GM12891 (cell line): ENCODE results near the gene PLPPR1.

ENCODE experiments used
- DNase-seq: peaks from one replicate; pipeline ENCODE4 v3.0.0; 2011; ENCODE audit warnings: low spot score; ENCODE audit not compliant: insufficient read length
- FAIRE-seq: peaks from 2 replicates; lab custom pipeline; 2011; peaks lifted over from hg19 to GRCh38; lab: Jason Lieb, UNC
- PAX5 ChIP-seq: IDR thresholded peaks from 2 replicates; pipeline ENCODE4 v1.6.1; 2011; ENCODE audit warnings: low read length, moderate library complexity, mild to moderate bottlenecking; ENCODE audit not compliant: insufficient read depth, severe bottlenecking
- POLR2A ChIP-seq: IDR thresholded peaks from 2 replicates; pipeline ENCODE4 v1.6.1; 2011; ENCODE audit warnings: low read depth, low read length, control low read depth
- POLR2AphosphoS5 ChIP-seq: IDR thresholded peaks from 2 replicates; pipeline ENCODE4 v1.6.1; 2011; ENCODE audit warnings: low read depth, low read length, control low read depth
- POU2F2 ChIP-seq: IDR thresholded peaks from 2 replicates; pipeline ENCODE4 v1.6.1; 2011; ENCODE audit warnings: low read depth, mild to moderate bottlenecking, control low read depth, low read length, moderate library complexity
- SPI1 ChIP-seq: IDR thresholded peaks from 2 replicates; pipeline ENCODE4 v1.6.1; 2011; ENCODE audit warnings: low read depth, low read length, control low read depth
- TAF1 ChIP-seq: IDR thresholded peaks from 2 replicates; pipeline ENCODE4 v1.6.1; 2011; ENCODE audit warnings: low read depth, low read length, control low read depth

PLPPR1 gene

DNA sequence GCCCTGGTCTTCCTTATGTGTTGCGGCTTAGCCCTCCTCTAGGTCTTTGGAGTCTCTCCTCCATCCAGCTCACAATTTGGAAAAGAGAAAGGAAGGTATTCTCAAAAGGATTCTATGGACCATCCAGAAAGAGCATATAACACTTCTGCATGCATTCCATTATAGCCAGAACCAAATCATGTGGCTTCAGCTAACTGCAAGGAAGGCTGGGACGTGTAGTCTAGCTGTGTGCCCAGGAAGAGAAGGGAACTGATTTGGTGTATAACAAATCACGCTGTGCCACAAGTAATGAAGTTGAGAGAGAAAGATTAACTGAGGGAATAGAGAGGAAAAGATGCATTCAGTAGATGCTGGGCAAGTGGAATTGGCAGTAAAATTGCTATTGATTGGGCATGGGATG is 43.7 kb downstream of the PLPPR1 start:
- DNase-seq (no peak), FAIRE-seq (no peak)
- no peak for TF ChIP-seq POU2F2
- no peak for TF ChIP-seq PAX5
- TF ChIP-seq POLR2AphosphoS5 = no peak
- no peak for TF ChIP-seq POLR2A
- TF ChIP-seq TAF1 = no peak
- no peak for TF ChIP-seq SPI1

DNA sequence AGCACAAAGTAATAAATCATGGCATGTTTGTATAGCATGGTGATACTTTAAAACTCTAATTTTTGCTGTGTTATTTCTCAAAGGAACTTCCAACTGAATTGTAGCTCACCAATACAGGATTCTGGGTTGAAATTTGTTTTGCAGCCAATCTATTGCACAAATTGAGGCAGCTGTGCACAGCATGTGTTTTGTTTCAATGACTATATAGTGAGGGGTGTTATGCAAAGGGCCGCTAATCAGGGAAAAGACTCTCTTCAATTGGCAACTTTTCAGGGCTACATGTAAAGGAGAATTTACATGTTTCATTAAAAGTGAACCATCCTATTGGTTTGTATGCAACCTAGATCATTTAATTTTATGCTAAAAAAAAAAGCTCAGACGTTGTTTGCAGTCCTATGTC is 44.6 kb downstream of the PLPPR1 start:
- TF ChIP-seq POLR2AphosphoS5 (no peak), POLR2A (no peak), PAX5 (no peak), POU2F2 (no peak), SPI1 (no peak), TAF1 (no peak)
- FAIRE-seq = no peak
- DNase-seq = no peak

DNA sequence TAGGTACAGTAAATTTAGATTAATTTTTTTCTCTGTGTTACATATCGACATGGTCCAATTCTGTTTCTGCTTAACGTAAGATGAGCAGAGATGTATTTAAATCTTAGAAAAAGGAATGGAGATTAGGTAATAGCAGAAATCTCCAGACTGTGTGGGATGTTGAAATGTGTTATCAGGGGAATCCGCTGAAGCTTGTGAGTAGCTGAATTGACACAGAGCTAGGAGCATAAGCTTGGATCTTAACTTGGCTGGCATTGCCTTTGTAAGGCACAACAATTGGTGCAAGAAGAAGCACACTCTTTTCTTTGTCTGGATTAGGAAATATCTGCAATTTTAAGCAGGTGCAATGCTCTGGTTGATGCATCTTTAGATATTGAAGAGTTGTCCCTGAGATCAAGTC is 53.1 kb downstream of the PLPPR1 start:
- FAIRE-seq (no peak), DNase-seq (no peak)
- no peak for TF ChIP-seq POLR2AphosphoS5

DNA sequence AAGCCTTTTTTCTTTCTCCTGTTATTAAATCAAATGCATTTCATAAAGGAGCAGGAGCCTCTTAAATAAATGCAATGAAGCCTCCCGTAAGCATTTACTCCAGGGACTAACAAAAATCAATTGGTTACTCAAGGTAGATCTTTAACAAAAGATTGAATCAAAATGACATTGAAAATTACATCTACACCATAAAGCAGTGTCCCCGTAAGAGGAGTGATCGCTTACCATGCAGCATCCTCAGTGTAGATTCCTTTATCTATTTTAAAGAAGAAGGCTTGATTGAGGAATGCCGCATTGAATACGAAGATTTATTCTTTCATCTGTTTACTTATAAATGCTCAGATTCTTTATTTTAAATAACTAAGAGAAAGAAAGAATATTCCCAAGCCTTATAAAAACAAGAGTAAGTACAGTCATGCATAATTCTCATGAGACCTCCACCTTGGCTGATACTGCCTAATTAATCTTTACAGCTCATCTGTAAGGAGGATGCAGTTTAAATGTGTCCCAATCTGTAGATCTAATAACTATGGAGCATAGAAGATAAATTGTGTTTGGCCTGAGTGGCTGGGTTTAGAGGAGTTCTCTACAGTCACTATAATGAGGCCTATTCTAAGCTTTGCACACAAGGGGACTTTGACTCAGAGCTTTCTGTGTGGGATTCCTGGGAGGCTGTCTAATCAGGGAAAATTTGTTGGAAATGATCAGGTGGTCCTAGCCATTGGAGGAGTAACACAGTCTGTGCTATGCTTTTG is 55.1 kb downstream of the PLPPR1 start:
- no peak for TF ChIP-seq PAX5
- no peak for TF ChIP-seq POLR2AphosphoS5
- DNase-seq (no peak), FAIRE-seq (no peak)

DNA sequence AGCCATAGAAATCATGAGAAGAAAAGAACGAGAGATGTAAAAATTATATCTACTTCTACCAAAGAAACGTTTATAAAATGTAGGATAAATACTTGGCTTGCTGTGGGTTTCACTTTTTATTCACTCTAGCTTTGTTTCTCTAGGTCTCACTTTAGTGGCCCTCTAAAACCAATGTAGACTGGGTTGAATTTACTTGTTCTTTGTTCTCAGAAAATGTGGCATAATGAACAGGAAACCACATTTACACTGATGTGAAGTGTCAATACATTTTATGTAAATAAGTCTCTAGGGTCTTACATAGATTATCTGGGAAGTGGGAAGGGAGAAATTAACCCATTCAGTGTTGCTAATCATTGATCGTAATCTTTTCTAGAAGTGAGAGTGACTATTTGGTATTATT is 58.9 kb downstream of the PLPPR1 start:
- DNase-seq (no peak), FAIRE-seq (no peak)
- TF ChIP-seq PAX5 (no peak), POLR2A (no peak), POU2F2 (no peak), POLR2AphosphoS5 (no peak), SPI1 (no peak), TAF1 (no peak)

DNA sequence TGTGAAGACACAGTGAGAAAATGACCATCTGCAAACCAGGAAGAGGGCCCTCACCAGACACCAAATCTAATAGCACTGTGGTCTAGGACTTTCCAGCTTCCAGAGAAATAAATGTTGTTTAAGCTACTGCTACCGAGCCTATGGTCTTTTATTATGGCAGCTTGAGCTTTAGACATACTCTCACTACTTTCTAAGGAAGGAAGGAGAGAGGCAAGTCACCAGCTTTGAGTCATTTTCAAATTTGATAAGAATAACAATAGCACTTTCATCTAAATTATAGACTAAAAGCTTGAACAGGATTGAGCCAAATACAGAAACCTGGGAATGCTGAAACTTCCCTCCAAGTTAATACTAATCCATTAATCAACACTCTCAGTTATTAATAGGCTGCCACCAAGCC is 64.4 kb downstream of the PLPPR1 start:
- TF ChIP-seq PAX5 = no peak
- TF ChIP-seq POU2F2 = no peak
- TF ChIP-seq POLR2AphosphoS5 = no peak
- no peak for TF ChIP-seq SPI1
- TF ChIP-seq POLR2A = no peak
- no peak for TF ChIP-seq TAF1
- FAIRE-seq (no peak), DNase-seq (no peak)

DNA sequence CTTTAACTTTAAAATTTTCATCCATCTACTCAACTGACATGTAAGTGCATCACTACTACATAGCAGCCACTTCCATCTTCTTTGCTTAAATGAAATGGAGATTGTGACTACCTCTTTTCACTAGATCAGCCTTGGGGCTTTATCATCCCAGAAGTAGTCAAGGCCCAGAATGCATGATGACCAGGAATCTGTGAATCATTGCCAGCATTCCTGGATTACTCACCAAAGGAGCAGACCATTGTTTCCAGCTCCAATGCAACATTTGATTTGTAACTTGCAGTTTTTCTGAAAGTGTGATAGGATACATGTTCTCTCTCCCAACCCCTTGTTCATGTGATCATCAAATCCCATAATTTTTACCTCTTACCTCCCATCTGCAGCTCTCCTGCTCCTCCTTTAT is 65.1 kb downstream of the PLPPR1 start:
- FAIRE-seq = no peak
- DNase-seq = no peak
- TF ChIP-seq SPI1 (no peak), TAF1 (no peak), POLR2AphosphoS5 (no peak), POLR2A (no peak), PAX5 (no peak), POU2F2 (no peak)

DNA sequence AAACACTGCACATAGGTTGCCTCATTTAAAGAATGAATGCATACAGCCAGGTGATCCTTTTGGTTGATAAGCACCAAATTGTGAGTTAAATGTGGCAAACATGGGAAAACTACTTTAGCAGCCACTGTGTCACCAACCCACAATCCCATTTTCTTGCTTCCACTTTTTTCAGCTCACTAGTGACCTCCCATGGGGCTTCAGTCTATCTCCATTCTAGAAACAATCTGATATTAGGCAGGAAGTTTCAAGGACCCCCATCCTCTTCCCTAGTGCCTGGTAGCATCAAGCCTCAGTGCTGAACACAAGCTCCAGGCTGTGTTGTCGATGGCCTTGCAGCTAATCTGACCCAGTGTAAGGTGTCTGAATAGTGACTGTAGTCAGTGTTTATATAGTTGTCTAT is 66.2 kb downstream of the PLPPR1 start:
- FAIRE-seq (no peak), DNase-seq (no peak)
- no peak for TF ChIP-seq POU2F2
- no peak for TF ChIP-seq SPI1
- TF ChIP-seq TAF1 = no peak
- no peak for TF ChIP-seq POLR2A
- TF ChIP-seq PAX5 = no peak
- no peak for TF ChIP-seq POLR2AphosphoS5

DNA sequence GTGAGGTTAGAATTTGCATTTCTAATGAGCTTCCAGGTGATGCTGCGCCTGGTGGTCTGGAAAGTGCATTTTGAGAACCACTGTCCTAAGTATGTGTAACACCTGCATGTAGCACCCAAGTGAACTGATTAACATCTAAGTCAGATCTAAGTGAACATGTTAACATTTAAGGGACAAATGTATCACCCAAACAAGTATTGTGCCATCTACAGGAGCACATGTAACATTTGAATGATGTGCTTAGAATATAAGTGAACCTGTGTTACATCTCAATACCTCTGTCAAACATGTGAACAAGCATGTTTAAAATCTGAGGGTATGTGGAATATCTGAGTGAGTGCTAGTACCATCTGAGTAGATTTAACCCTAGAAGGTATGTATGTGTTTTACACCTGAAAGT is 68.7 kb downstream of the PLPPR1 start:
- TF ChIP-seq POLR2A (no peak), PAX5 (no peak), TAF1 (no peak), POU2F2 (no peak), SPI1 (no peak), POLR2AphosphoS5 (no peak)
- DNase-seq = no peak
- no peak for FAIRE-seq

DNA sequence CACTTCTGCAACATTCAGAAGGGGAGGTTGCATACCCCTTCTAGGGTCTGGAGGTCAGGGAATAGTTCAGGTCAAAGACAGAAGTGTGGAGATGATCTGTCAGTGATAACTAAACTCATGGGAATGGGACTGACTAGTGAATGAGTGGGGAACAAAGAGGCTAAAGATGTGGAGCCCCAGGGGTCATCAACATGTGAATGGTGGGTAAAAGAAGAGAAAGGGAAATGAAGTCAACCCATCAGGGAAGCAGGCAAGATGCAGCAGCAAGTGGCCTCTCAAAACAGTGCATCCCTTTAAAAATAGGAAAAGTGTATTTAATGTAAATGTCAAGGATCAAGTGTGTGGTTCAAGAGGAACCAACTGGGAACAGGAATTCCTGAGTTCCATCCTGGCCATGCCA is 69.9 kb downstream of the PLPPR1 start:
- no peak for TF ChIP-seq POU2F2
- TF ChIP-seq TAF1 = no peak
- no peak for TF ChIP-seq SPI1
- no peak for TF ChIP-seq POLR2AphosphoS5
- TF ChIP-seq PAX5 = no peak
- no peak for TF ChIP-seq POLR2A
- FAIRE-seq (no peak), DNase-seq (no peak)

DNA sequence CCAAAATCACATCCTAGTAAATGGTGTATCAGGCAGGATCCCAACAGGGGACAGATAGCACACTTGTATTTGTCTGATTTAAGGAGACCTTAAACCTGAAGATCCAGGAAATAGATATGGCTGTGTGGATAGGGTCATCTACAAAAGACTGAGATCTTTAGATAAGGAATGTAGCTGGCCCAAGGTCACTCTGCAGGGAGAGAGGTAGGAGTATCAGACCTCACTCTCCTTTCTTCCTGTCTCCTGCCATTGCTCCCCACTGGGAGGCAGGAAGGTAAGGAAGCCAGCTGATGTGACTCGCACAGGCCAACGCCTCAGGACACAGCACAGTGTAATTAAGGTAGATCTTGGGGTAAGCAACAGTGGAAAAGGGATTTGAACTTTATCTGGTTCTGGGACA is 85.8 kb downstream of the PLPPR1 start:
- FAIRE-seq (no peak), DNase-seq (no peak)
- TF ChIP-seq POU2F2 (no peak), PAX5 (no peak), POLR2AphosphoS5 (no peak), TAF1 (no peak), SPI1 (no peak), POLR2A (no peak)
